Measurements from ENCODE around the gene CCDC85C. TPM values are rescaled to one million over a fixed set of nuclear protein-coding genes. Genes with fewer than 3 reads are reported as not detected.
A peak's percentile ranks its signal among the peaks of the same experiment; 100 is the strongest.

CCDC85C gene
- total and polyA plus RNA-seq, 2 of the 8 experiments (the other 6 are each of a cell fraction or from before 2014, with no cell fraction given): 16.8 to 35.8 TPM

DNA sequence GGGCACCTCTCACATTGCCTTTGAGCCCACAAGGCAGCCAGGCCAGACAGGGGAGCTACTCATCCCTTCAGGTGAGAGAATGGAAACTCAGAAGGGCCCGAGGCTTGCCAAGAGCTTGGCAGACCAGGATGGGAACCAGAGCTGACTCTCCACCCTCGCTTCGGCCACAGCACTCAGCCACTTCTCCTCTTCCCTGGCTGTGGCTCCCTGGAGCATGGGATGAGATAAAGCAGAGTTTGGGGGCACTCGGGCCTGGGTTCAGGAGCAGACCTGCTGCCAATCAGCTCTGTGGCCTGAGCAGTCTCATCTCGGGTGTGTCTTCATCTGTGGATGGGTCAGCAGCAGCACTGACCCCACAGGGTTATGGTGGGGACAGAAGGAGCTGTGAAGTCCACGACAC is 20.0 kb upstream of the CCDC85C start:
- H3K23ac ChIP-seq (ENCODE audit: insufficient read length): no peak overlapping the region
- H4K8ac ChIP-seq (ENCODE audit: extremely low read depth, insufficient read depth, low read length): no peak overlapping the region
- no peak overlapping the region for H4K5ac ChIP-seq (ENCODE audit: insufficient read length, low read depth, low read length)
- no peak overlapping the region for H3K14ac ChIP-seq (ENCODE audit: insufficient read length)
- H3K23me2 ChIP-seq (ENCODE audit: low read depth, low read length): peaks cover 5% of the 10 kb centered on the region; the same call in 1 of the 2 replicates
- POLR2A ChIA-PET (ENCODE audit: partially characterized antibody): interaction anchor here (1.1 kb wide), 2 partner anchors 14 to 21 kb away, joined by 3 read pairs; no protein-coding TSS in a partner anchor
- no peaks in the 10 kb centered on the region for H3K36me3 ChIP-seq (ENCODE audit: control insufficient read depth in 2 of 4, insufficient read depth in 4 of 4, low read length in 3 of 4)
- 90% methylated on average over 6 of the region's 6 CpGs; no CpG with 5 or more reads in 1 of the 2 experiments for WGBS, 2 experiments (ENCODE audit: extremely low coverage in 1 of 2, insufficient coverage in 1 of 2, insufficient read length in 1 of 2, insufficient replicate concordance in 2 of 2, low coverage in 1 of 2, low lambda C conversion rate in 2 of 2, missing lambda C conversion rate in 1 of 2)
- H3K9me3 ChIP-seq (ENCODE audit: insufficient read depth in 2 of 2, low read depth in 1 of 2, low read length in 1 of 2): no peaks in the 10 kb centered on the region
- no peak overlapping the region for H2BK5ac ChIP-seq (ENCODE audit: low read depth, low read length)
- CTCF ChIA-PET (ENCODE audit: partially characterized antibody): interaction anchor here (0.7 to 3.7 kb wide), 15 partner anchors 12 to 107 kb away, joined by 3 to 22 read pairs (median 4); no protein-coding TSS in a partner anchor
- FAIRE-seq: no peak
- no peak overlapping the region for H2BK120ac ChIP-seq (replicated peaks; ENCODE audit: low read depth, low read length)
- H3K9ac ChIP-seq (replicated peaks in 1 of 4; ENCODE audit: extremely low read depth in 1 of 4, low read depth in 3 of 4, low read length in 3 of 4): no peak overlapping the region
- H4K20me1 ChIP-seq (replicated peaks in 1 of 2; ENCODE audit: control insufficient read depth in 1 of 2, insufficient read depth in 2 of 2, low read length in 2 of 2): peaks cover 0 to 4% of the 10 kb centered on the region in 2 experiments
- H3K4ac ChIP-seq (replicated peaks; ENCODE audit: insufficient read length, low read depth, low read length): no peak overlapping the region
- DNase-seq (ENCODE audit: low read depth in 1 of 2, low spot score in 2 of 2): no peak
- H3K27ac ChIP-seq (ENCODE audit: low read depth, low read length): no peak overlapping the region
- no peak overlapping the region for H2BK12ac ChIP-seq (ENCODE audit: low read depth, low read length)
- H3K4me2 ChIP-seq (ENCODE audit: insufficient read depth in 1 of 2, low read depth in 2 of 2, low read length in 2 of 2): no peak overlapping the region
- peaks cover 0 to 5% (median 1%) of the 10 kb centered on the region in 4 experiments; a peak in 4 of 7 replicates for H3K4me1 ChIP-seq (replicated peaks in 1 of 4; ENCODE audit: control insufficient read depth in 3 of 4, insufficient read depth in 4 of 4, low read length in 3 of 4)
- no peaks in the 10 kb centered on the region for H3K79me2 ChIP-seq (ENCODE audit: control insufficient read depth in 1 of 2, insufficient read depth in 2 of 2, low read length in 2 of 2)
- no peak overlapping the region for H3K18ac ChIP-seq (ENCODE audit: extremely low read depth, low read length)
- no peak overlapping the region for H3K4me3 ChIP-seq (ENCODE audit: extremely low read depth in 1 of 4, insufficient read depth in 2 of 4, low read depth in 3 of 4, low read length in 4 of 4)
- H2AFZ ChIP-seq (ENCODE audit: low read length): no peak overlapping the region
- no peaks in the 10 kb centered on the region; a peak in 1 of 7 replicates for H3K27me3 ChIP-seq (replicated peaks in 1 of 4; ENCODE audit: control insufficient read depth in 3 of 4, extremely low read depth in 1 of 4, insufficient read depth in 3 of 4, low read length in 3 of 4)
- no peak overlapping the region for H3K56ac ChIP-seq (replicated peaks; ENCODE audit: insufficient read length, low read depth, low read length)
- H2AK5ac ChIP-seq (ENCODE audit: low read depth, low read length): no peak overlapping the region
- H2BK20ac ChIP-seq (ENCODE audit: low read length): no peak overlapping the region
- H2BK15ac ChIP-seq (ENCODE audit: low read length): 0 out of 2 replicates have a peak overlapping the region, but pooled peaks have one; percentile 33
- H3K79me1 ChIP-seq (ENCODE audit: low read depth, low read length): no peaks in the 10 kb centered on the region
- H4K91ac ChIP-seq (replicated peaks; ENCODE audit: insufficient read length, low read length): no peak overlapping the region
- no peak for TF ChIP-seq SAP30 (IDR thresholded peaks at IDR 0.05; ENCODE audit: insufficient read depth, insufficient replicate concordance, low read length)
- TF ChIP-seq SIRT6 (IDR thresholded peaks at IDR 0.05; ENCODE audit: low read length): no peak
- TF ChIP-seq GABPA (IDR thresholded peaks at IDR 0.05; ENCODE audit: borderline replicate concordance, insufficient read depth, low read length): no peak
- no peak for TF ChIP-seq JUND (IDR thresholded peaks at IDR 0.05; ENCODE audit: low read length)
- no peak for TF ChIP-seq HDAC6 (IDR thresholded peaks at IDR 0.05; ENCODE audit: low read depth, low read length)
- no peak for TF ChIP-seq TAF1 (IDR thresholded peaks at IDR 0.05; ENCODE audit: low read depth, low read length)
- TF ChIP-seq TBP (IDR thresholded peaks at IDR 0.05; ENCODE audit: low read depth, low read length): no peak
- no peak for TF ChIP-seq POLR2AphosphoS5 (IDR thresholded peaks at IDR 0.05; ENCODE audit: low read depth, low read length)
- no peak for TF ChIP-seq CHD2 (IDR thresholded peaks at IDR 0.05; ENCODE audit: low read length)
- TF ChIP-seq POLR2A (IDR thresholded peaks at IDR 0.05; ENCODE audit: control extremely low read depth in 1 of 2, low read depth in 2 of 2, low read length in 2 of 2): no peak
- TF ChIP-seq, protein P1, sequence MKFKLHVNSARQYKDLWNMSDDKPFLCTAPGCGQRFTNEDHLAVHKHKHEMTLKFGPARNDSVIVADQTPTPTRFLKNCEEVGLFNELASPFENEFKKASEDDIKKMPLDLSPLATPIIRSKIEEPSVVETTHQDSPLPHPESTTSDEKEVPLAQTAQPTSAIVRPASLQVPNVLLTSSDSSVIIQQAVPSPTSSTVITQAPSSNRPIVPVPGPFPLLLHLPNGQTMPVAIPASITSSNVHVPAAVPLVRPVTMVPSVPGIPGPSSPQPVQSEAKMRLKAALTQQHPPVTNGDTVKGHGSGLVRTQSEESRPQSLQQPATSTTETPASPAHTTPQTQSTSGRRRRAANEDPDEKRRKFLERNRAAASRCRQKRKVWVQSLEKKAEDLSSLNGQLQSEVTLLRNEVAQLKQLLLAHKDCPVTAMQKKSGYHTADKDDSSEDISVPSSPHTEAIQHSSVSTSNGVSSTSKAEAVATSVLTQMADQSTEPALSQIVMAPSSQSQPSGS (IDR thresholded peaks at IDR 0.05; ENCODE audit: low read length): no peak
- no peak for TF ChIP-seq NRF1 (IDR thresholded peaks at IDR 0.05; ENCODE audit: low read depth, low read length)
- TF ChIP-seq, protein P2, sequence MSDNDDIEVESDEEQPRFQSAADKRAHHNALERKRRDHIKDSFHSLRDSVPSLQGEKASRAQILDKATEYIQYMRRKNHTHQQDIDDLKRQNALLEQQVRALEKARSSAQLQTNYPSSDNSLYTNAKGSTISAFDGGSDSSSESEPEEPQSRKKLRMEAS (IDR thresholded peaks at IDR 0.05): no peak

Measured in H1 (cell line).